MM.1S (cell line): ENCODE measurements around the gene NCBP1.

Source experiments
- EZH2 ChIP-seq: fragments of 300-600 bp; sonication (generic); optimal IDR thresholded peaks from 2 replicates; pipeline ENCODE3; 2017; ENCODE audit warnings: low read depth, mild to moderate bottlenecking, antibody characterized with exemption, low read length, mixed read lengths
- TF ChIP-seq, protein P1 (sequence below): fragments of 300-600 bp; sonication (generic); IDR thresholded peaks from 2 replicates; pipeline ENCODE4 v1.5.1; 2016; ENCODE audit warnings: antibody characterized with exemption, low read length, mixed read lengths

DNA sequence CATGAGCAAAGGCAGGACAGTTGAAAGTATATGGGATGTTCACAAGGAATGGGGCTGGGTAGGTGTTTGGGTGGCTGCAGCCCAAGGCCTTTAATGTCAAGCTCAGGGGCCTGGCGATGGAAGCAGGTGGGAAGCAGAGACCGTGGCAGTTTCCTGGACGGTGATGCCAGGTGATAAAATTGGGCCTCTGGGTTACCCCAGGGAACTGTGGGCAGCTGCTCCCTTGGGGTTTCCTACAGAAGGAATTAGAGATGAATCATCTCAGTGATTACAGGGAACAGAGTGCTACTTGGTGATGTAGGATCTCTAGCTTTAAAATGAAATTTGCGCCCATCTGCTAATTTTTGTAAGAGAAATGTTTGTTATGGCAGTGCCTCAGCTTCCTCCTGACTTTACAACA is 39.7 kb upstream of the NCBP1 start:
- TF ChIP-seq, protein P1, sequence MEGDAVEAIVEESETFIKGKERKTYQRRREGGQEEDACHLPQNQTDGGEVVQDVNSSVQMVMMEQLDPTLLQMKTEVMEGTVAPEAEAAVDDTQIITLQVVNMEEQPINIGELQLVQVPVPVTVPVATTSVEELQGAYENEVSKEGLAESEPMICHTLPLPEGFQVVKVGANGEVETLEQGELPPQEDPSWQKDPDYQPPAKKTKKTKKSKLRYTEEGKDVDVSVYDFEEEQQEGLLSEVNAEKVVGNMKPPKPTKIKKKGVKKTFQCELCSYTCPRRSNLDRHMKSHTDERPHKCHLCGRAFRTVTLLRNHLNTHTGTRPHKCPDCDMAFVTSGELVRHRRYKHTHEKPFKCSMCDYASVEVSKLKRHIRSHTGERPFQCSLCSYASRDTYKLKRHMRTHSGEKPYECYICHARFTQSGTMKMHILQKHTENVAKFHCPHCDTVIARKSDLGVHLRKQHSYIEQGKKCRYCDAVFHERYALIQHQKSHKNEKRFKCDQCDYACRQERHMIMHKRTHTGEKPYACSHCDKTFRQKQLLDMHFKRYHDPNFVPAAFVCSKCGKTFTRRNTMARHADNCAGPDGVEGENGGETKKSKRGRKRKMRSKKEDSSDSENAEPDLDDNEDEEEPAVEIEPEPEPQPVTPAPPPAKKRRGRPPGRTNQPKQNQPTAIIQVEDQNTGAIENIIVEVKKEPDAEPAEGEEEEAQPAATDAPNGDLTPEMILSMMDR, result no peak
- TF ChIP-seq EZH2, result no peak
